GM12873 (cell line): ENCODE measurements around the gene RAI14.

ENCODE experiments used
- TF ChIP-seq, protein P1 (sequence below): IDR thresholded peaks from 2 replicates; pipeline ENCODE4 v1.5.1; 2012; ENCODE audit warnings: low read depth, mild to moderate bottlenecking, moderate library complexity, low read length, control low read depth; ENCODE audit not compliant: insufficient read depth; ENCODE audit errors: missing control alignments

RAI14 gene

DNA sequence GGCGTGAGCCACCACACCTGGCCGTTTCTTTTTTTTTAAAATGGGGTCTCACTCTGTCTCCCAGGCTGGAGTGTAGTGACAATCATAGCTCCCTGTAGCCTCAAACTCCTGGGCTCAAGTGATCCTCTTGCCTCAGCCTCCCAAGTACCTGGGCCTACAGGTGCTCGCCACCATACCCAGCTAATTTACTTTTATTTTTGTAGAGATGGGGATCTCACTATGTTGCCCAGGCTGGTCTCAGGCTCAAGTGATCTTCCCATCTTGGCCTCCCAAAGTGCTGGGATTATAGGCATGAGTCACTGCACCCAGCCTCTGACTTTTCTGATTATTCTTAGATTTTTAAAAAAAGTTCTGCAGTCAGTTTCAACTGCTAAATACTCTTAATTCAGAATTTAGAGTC, 21.3 kb downstream of the RAI14 start:
- TF ChIP-seq, protein P1, sequence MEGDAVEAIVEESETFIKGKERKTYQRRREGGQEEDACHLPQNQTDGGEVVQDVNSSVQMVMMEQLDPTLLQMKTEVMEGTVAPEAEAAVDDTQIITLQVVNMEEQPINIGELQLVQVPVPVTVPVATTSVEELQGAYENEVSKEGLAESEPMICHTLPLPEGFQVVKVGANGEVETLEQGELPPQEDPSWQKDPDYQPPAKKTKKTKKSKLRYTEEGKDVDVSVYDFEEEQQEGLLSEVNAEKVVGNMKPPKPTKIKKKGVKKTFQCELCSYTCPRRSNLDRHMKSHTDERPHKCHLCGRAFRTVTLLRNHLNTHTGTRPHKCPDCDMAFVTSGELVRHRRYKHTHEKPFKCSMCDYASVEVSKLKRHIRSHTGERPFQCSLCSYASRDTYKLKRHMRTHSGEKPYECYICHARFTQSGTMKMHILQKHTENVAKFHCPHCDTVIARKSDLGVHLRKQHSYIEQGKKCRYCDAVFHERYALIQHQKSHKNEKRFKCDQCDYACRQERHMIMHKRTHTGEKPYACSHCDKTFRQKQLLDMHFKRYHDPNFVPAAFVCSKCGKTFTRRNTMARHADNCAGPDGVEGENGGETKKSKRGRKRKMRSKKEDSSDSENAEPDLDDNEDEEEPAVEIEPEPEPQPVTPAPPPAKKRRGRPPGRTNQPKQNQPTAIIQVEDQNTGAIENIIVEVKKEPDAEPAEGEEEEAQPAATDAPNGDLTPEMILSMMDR = no peak

DNA sequence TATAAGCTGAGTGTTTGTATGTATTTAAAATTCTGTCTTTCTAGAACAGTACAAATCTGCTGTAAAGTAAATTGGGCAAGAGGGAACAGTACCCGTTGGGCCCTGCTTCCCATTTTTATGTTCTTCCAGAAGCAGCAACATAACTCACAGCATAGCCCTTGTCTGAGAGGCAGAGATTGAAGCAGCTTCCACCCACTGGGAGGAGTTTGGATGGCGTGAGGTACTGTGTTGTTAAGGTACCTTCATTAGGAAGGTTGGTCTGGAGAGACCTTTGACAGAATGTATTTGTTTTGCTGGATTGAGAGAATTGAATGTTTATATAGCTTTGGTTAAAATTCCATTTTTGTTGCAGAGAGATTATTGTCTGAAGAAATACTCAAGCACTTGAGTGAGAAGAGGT, 24.8 kb downstream of the RAI14 start:
- TF ChIP-seq, protein P1 = no peak

DNA sequence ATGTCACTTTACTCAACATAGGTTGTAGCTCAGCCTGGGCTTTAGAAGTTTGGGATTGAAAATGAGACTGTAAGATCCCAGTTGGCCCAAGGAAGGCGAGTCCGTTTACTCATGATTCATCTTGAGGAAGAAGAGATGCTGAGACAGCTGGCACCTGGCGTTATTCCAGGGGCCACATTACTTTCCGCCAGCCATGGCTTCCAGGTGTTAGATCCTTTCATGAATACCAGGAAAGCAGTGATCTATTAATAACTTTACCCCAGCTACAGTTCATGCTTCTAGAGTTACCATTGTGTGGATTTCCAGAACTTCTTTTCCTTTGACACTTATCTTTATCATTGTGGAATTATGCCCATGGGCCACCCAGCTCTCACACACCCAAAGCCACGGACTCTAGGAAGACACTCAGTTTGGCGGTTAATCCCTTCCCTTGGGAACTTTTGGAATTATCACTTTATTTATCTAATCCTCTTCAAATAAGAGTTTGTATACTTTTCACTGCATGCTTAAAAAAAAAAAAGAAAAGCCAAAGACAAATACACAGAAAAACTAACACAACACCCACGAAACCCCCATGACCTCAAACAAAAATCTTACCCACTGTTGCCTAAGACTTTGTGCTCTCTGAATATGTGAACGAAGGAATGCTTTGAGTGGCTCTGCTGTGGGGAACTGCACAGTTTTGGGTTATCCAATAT, 26.9 kb downstream of the RAI14 start:
- TF ChIP-seq, protein P1 = no peak

DNA sequence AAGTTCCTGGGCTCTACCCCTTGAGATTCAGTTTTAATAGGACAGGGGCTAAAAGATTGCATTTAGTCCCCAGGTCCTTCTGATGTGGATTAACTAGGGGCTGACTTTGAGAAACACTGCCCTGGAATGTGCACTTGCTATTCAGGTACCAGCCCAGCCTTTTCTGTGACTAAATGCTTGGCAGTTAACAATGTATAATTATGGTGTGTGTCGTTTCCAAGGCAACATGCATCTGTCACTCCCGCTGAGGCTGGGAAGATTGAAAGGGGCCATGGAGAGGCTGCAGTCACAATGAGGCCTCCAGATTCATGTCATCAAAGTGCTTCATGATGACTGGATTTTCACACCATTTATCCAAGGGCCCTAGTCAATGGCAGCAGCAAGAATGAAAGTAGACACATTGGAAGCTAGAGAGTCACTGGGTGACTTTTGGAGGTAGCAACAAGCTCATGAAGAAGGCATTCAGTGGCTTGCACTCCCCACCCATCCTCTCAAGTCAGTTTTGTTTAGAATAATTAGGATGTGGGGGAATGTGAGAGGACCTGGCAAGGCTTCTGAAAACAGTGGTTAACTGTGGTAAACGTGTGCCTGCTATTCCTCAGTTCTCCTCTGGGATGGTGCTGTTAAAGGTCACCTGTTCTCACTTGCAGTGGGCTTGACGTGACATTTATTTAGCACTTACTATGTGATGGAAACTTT, 28.3 kb downstream of the RAI14 start:
- TF ChIP-seq, protein P1 = peak; percentile 20

GRCh38 chr5:34684980-34685352, 28.8 kb downstream of the RAI14 start:
- TF ChIP-seq, protein P1 = no peak

GRCh38 chr5:34685485-34686165, 29.5 kb downstream of the RAI14 start:
- TF ChIP-seq, protein P1 = no peak

- TF ChIP-seq, protein P1 = no peak
These were observed 30.7 kb downstream of the RAI14 start for GRCh38 chr5:34686762-34687268.
